Heart left ventricle (tissue), 16 donors: ENCODE data around the gene FANCI. TPM values are rescaled to one million over a fixed set of nuclear protein-coding genes. Genes with fewer than 3 reads are reported as not detected.

Source experiments
- ATAC-seq, 4 donors: fragments of 200-7000 bp; cut with Tn5 transposase; one replicate each; pipeline ENCODE4 v1.9.1; 2020 to 2022; ENCODE audit warnings: moderate library complexity in 4 of 4, mild to moderate bottlenecking in 3 of 4, moderate number of reproducible peaks in 1 of 4
- DNase-seq, 5 donors: peaks; one replicate each; pipeline ENCODE4 v3.0.0-alpha.2; 2020
- H3K27ac ChIP-seq, 12 donors: fragments of 200-600 bp; sonication (generic) in 4 of 12; one replicate each; pipeline versions ENCODE4 v1.5.0 to v1.8.0; 2016 to 2022; ENCODE audit warnings: mild to moderate bottlenecking in 2 of 12
- H3K27me3 ChIP-seq, 9 donors: fragments of 200-600 bp; sonication (generic) in 2 of 9; one replicate each; pipeline versions ENCODE4 v1.5.1 to v1.8.0; 2016 to 2022; ENCODE audit warnings: mild to moderate bottlenecking in 3 of 9
- H3K36me3 ChIP-seq, 9 donors: fragments of 200-600 bp; sonication (generic) in 2 of 9; one replicate each; pipeline versions ENCODE4 v1.5.0 to v1.8.0; 2018 to 2022; ENCODE audit warnings: mild to moderate bottlenecking in 2 of 9
- H3K4me1 ChIP-seq, 12 donors: fragments of 200-600 bp; sonication (generic) in 4 of 12; one replicate each; pipeline versions ENCODE4 v1.5.0 to v1.8.0; 2016 to 2022; ENCODE audit warnings: mild to moderate bottlenecking in 3 of 12
- H3K4me3 ChIP-seq, 12 donors: fragments of 200-600 bp; sonication (generic) in 4 of 12; one replicate each; pipeline versions ENCODE4 v1.5.0 to v1.8.0; 2017 to 2022; ENCODE audit warnings: mild to moderate bottlenecking in 9 of 12, moderate library complexity in 4 of 12
- H3K9me3 ChIP-seq, 12 donors: fragments of 200-600 bp; sonication (generic) in 4 of 12; one replicate each; pipeline versions ENCODE4 v1.5.0 to v1.8.0; 2016 to 2022; ENCODE audit warnings: mild to moderate bottlenecking in 1 of 12
- CTCF ChIP-seq, 12 donors: fragments of 200-600 bp; sonication (generic) in 4 of 12; IDR thresholded peaks; one replicate each; pipeline versions ENCODE4 v1.5.0 to v1.8.0; 2018 to 2022; ENCODE audit warnings: antibody characterized with exemption in 12 of 12, mild to moderate bottlenecking in 5 of 12
- POLR2A ChIP-seq, 2 donors: fragments of 450-650 bp; IDR thresholded peaks; one replicate each; pipeline ENCODE4 v1.6.1; 2017; ENCODE audit warnings: antibody characterized with exemption in 2 of 2, mild to moderate bottlenecking in 2 of 2, moderate library complexity in 2 of 2
- WGBS, 4 donors: extraction: QIAGEN DNeasy Blood & Tissue Kit in 2 of 4; methylation state at CpG; one replicate each; pipeline versions ENCODE4 v1.1.5 to v1.1.7; 2013 to 2018; 5-methylcytosine and 5-hydroxymethylcytosine counted together
- intact Hi-C, 10 donors: fragments of 100-400 bp; cut with DNase I; formaldehyde crosslinking; loops; one replicate each; pipeline versions ENCODE4 v1.11.1 to v1.14.2; 2022
- polyA plus RNA-seq, 2 donors: library from polyadenylated mRNA; stranded (reverse); fragments of 200-250 nt; gene quantifications; one replicate each; pipeline ENCODE4 v1.2.3, GENCODE V29; 2013
- total RNA-seq, 9 donors: library from RNA; depleted of rRNA in 2 of 9; stranded (reverse); fragments of >200 nt in 2 of 9; fragmentation: NEBNext Ultra II Directional in 3 of 9; extraction: Animal tissue kit (Norgen Biotek cat#: 25700) in 3 of 9; gene quantifications; one replicate each; pipeline versions ENCODE4 v1.1.0 to v1.2.4, GENCODE V29; 2016 to 2023
- donor health status: ischemic (EF 13 %, LVEDD 7.1; RV severe dilation, severe dysfunction).
- donor health status: healthy with polysubstance abuse.
- donor health status: DM: no; HTN: yes; CAD: no.
- donor health status: DM: no; HTN: no; CAD: no.
- donor health status: ischemic (EF 25% LVEDD 6.9; RV normal size, moderate dysfunction).
- donor health status: ischemic (EF 25% LVEDD 5.7; RV mildly dilated, moderate dysfunction).
- donor health status: healthy.
- donor health status: DM: yes; HTN: yes; CAD: no.
- donor health status: ischemic (EF 35%, LVEDD 5.7; RV mildly dilated, moderate dysfunction).
- donor health status: nonischemic (EF 11% LVEDD 7.7; RV severe dilation, severe dysfunction).
- donor health status: DM: yes; HTN: yes; CAD: no.
- donor health status: PGD.
- donor health status: ischemic (EF 29% LVEDD 5.4; RV normal size, mild dysfunction).
- donor health status: nonischemic (EF 23%, LVEDD 6.1; RV moderate dilation, normal function).

Gene FANCI
- total and polyA plus RNA-seq, 11 donors = 0.42 to 10.3 (median 1.9) TPM

GRCh38 chr15:89325039-89325803, 81.4 kb downstream of the FANCI start:
- intact Hi-C loops = no loop called here
- 89 to 95% (median 93%) methylated on average over 5 to 11 of the region's 11 CpGs for WGBS, 4 donors
- Histone ChIP-seq H3K4me1 (peaks cover 0 to 23% (median 12%) of the 10 kb centered on the region in 12 donors), H3K9me3 (no peaks in the 10 kb centered on the region), H3K27me3 (no peaks in the 10 kb centered on the region), H3K27ac (no peak overlapping the region), H3K4me3 (no peak overlapping the region), H3K36me3 (peaks cover 2 to 98% (median 97%) of the 10 kb centered on the region in 9 donors)
- ATAC-seq (no peak), DNase-seq (no peak)
- no peak for TF ChIP-seq POLR2A (IDR thresholded peaks at IDR 0.05)
- no peak for TF ChIP-seq CTCF (IDR thresholded peaks at IDR 0.05)

GRCh38 chr15:89326316-89326715, 82.5 kb downstream of the FANCI start:
- H3K27me3 ChIP-seq = no peaks in the 10 kb centered on the region
- no peaks in the 10 kb centered on the region for H3K9me3 ChIP-seq
- DNase-seq (no peak), ATAC-seq (no peak)
- TF ChIP-seq POLR2A (IDR thresholded peaks at IDR 0.05) (no peak), CTCF (IDR thresholded peaks at IDR 0.05) (no peak)
- no peak overlapping the region for H3K27ac ChIP-seq
- H3K4me1 ChIP-seq = peaks cover 0 to 33% (median 18%) of the 10 kb centered on the region in 12 donors
- intact Hi-C loops = no loop called here
- no peak overlapping the region for H3K4me3 ChIP-seq
- 84 to 91% (median 88%) methylated on average over 4 to 6 of the region's 6 CpGs for WGBS, 4 donors
- peaks cover 2 to 98% (median 97%) of the 10 kb centered on the region in 9 donors for H3K36me3 ChIP-seq

GRCh38 chr15:89327113-89327512, 83.3 kb downstream of the FANCI start:
- Histone ChIP-seq H3K27ac (no peak overlapping the region), H3K9me3 (no peaks in the 10 kb centered on the region), H3K36me3 (peaks cover 2 to 98% (median 97%) of the 10 kb centered on the region in 9 donors), H3K4me3 (no peak overlapping the region), H3K4me1 (peaks cover 2 to 41% (median 24%) of the 10 kb centered on the region in 12 donors), H3K27me3 (no peaks in the 10 kb centered on the region)
- WGBS, 4 donors = 88 to 93% (median 91%) methylated on average over 6 of the region's 6 CpGs
- intact Hi-C loops = no loop called here
- DNase-seq = no peak
- no peak for ATAC-seq
- TF ChIP-seq POLR2A (IDR thresholded peaks at IDR 0.05) (no peak), CTCF (IDR thresholded peaks at IDR 0.05) (no peak)

- ATAC-seq = no peak
- no peak for TF ChIP-seq POLR2A (IDR thresholded peaks at IDR 0.05)
- no peak for TF ChIP-seq CTCF (IDR thresholded peaks at IDR 0.05)
- Histone ChIP-seq H3K4me3 (no peak overlapping the region), H3K9me3 (no peaks in the 10 kb centered on the region), H3K4me1 (peaks cover 6 to 57% (median 38%) of the 10 kb centered on the region in 12 donors), H3K27ac (no peak overlapping the region), H3K27me3 (no peaks in the 10 kb centered on the region), H3K36me3 (peaks cover 0 to 98% (median 95%) of the 10 kb centered on the region in 9 donors)
- 81 to 85% (median 85%) methylated on average over 10 to 13 of the region's 13 CpGs for WGBS, 4 donors
- no peak for DNase-seq
- intact Hi-C loops = no loop called here
Measured at GRCh38 chr15:89328398-89329254, 84.8 kb downstream of the FANCI start.
